H1 (cell line): ENCODE results near the gene P4HB. TPM values are rescaled to one million over a fixed set of nuclear protein-coding genes. Genes with fewer than 3 reads are reported as not detected.

Experiments
- CTCF ChIA-PET: fragments of 300-600 bp; sonication (Branson Sonifier 250); formaldehyde crosslinking; loops from one replicate; lab custom pipeline; 2021; ENCODE audit not compliant: partially characterized antibody; lab: Charles Lee
- POLR2A ChIA-PET: fragments of 300-600 bp; sonication (Branson Sonifier 250); formaldehyde crosslinking; loops from one replicate; lab custom pipeline; 2021; ENCODE audit warnings: inconsistent platforms; ENCODE audit not compliant: partially characterized antibody; lab: Charles Lee
- DNase-seq, 2 experiments: peaks; one replicate each; pipeline versions ENCODE4 v3.0.0 to v3.0.0-alpha.2; 2010 to 2022; ENCODE audit warnings: low spot score in 2 of 2, low read depth in 1 of 2, mixed read lengths in 1 of 2
- FAIRE-seq: peaks from 2 replicates; lab custom pipeline; 2011; peaks lifted over from hg19 to GRCh38; lab: Jason Lieb, UNC
- H2AFZ ChIP-seq: 2 replicates; pipeline ENCODE4 v1.8.1; 2012; ENCODE audit warnings: low read length, inconsistent platforms
- H2AK5ac ChIP-seq: 2 replicates; pipeline ENCODE4 v1.6.1; 2013; ENCODE audit warnings: low read depth, low read length
- H2BK120ac ChIP-seq: replicated peaks from 2 replicates; pipeline ENCODE3; 2013; ENCODE audit warnings: low read depth, low read length, inconsistent platforms
- H2BK12ac ChIP-seq: 2 replicates; pipeline ENCODE4 v1.6.1; 2013; ENCODE audit warnings: low read depth, low read length
- H2BK15ac ChIP-seq: 2 replicates; pipeline ENCODE4 v1.6.1; 2013; ENCODE audit warnings: low read length
- H2BK20ac ChIP-seq: 2 replicates; pipeline ENCODE4 v1.6.1; 2013; ENCODE audit warnings: low read length
- H2BK5ac ChIP-seq: 2 replicates; pipeline ENCODE4 v1.6.1; 2013; ENCODE audit warnings: low read depth, low read length
- H3K14ac ChIP-seq: 2 replicates; pipeline ENCODE4 v1.6.1; 2013; ENCODE audit warnings: inconsistent platforms; ENCODE audit not compliant: insufficient read length
- H3K18ac ChIP-seq: 2 replicates; pipeline ENCODE4 v1.6.1; 2013; ENCODE audit warnings: low read length; ENCODE audit errors: extremely low read depth
- H3K23ac ChIP-seq: 2 replicates; pipeline ENCODE4 v1.6.1; 2013; ENCODE audit warnings: inconsistent platforms; ENCODE audit not compliant: insufficient read length
- H3K23me2 ChIP-seq: 2 replicates; pipeline ENCODE4 v1.6.1; 2013; ENCODE audit warnings: low read depth, low read length
- H3K27ac ChIP-seq: 2 replicates; pipeline ENCODE4 v1.6.1; 2011; ENCODE audit warnings: low read depth, low read length, inconsistent platforms
- H3K27me3 ChIP-seq, 4 experiments: replicated peaks in 1 of 4; 1 replicate in 1 of 4; 2 replicates in 3 of 4; pipeline versions ENCODE4 v1.6.1 to v1.8.1; 2011 to 2013; ENCODE audit warnings: low read length in 3 of 4, mild to moderate bottlenecking in 3 of 4, inconsistent platforms in 2 of 4, mixed read lengths in 2 of 4, moderate library complexity in 1 of 4; ENCODE audit not compliant: control insufficient read depth in 3 of 4, insufficient read depth in 3 of 4; ENCODE audit errors: extremely low read depth in 1 of 4
- H3K36me3 ChIP-seq, 4 experiments: 2 replicates each; pipeline versions ENCODE4 v1.6.1 to v1.8.1; 2011 to 2013; ENCODE audit warnings: mild to moderate bottlenecking in 4 of 4, low read length in 3 of 4, moderate library complexity in 2 of 4, control low read depth in 1 of 4, inconsistent platforms in 1 of 4; ENCODE audit not compliant: insufficient read depth in 4 of 4, control insufficient read depth in 2 of 4
- H3K4ac ChIP-seq: replicated peaks from 2 replicates; pipeline ENCODE3; 2013; ENCODE audit warnings: low read length, low read depth, mixed read lengths, inconsistent platforms; ENCODE audit not compliant: insufficient read length
- H3K4me1 ChIP-seq, 4 experiments: replicated peaks in 1 of 4; 1 replicate in 1 of 4; 2 replicates in 3 of 4; pipeline versions ENCODE4 v1.6.1 to v1.8.1; 2011 to 2013; ENCODE audit warnings: low read length in 3 of 4, inconsistent platforms in 2 of 4, mixed read lengths in 1 of 4; ENCODE audit not compliant: insufficient read depth in 4 of 4, control insufficient read depth in 3 of 4
- H3K4me2 ChIP-seq, 2 experiments: 2 replicates each; pipeline versions ENCODE4 v1.6.1 to v1.8.1; 2011 to 2013; ENCODE audit warnings: low read depth in 2 of 2, low read length in 2 of 2, control low read depth in 1 of 2, inconsistent platforms in 1 of 2, mild to moderate bottlenecking in 1 of 2; ENCODE audit not compliant: insufficient read depth in 1 of 2
- H3K4me3 ChIP-seq, 4 experiments: fragments of 200-600, 300-600 bp in 1 of 4; sonication (generic), shearing (Covaris generic), sonication (Bioruptor Twin) in 1 of 4; 2 replicates each; pipeline versions ENCODE4 v1.5.1 to v1.8.1; 2011 to 2016; ENCODE audit warnings: low read length in 4 of 4, low read depth in 3 of 4, control low read depth in 2 of 4, inconsistent platforms in 2 of 4, mild to moderate bottlenecking in 2 of 4, mixed read lengths in 1 of 4, moderate library complexity in 1 of 4; ENCODE audit not compliant: insufficient read depth in 2 of 4; ENCODE audit errors: extremely low read depth in 1 of 4
- H3K56ac ChIP-seq: replicated peaks from 2 replicates; pipeline ENCODE3; 2013; ENCODE audit warnings: low read depth, mild to moderate bottlenecking, mixed read lengths, low read length, inconsistent platforms; ENCODE audit not compliant: insufficient read length
- H3K79me1 ChIP-seq: 2 replicates; pipeline ENCODE4 v1.6.1; 2013; ENCODE audit warnings: low read depth, low read length, control low read depth
- H3K79me2 ChIP-seq, 2 experiments: 2 replicates each; pipeline versions ENCODE4 v1.6.1 to v1.8.1; 2012 to 2013; ENCODE audit warnings: low read length in 2 of 2, mild to moderate bottlenecking in 2 of 2, inconsistent platforms in 1 of 2; ENCODE audit not compliant: insufficient read depth in 2 of 2, control insufficient read depth in 1 of 2
- H3K9ac ChIP-seq, 4 experiments: replicated peaks in 1 of 4; 1 replicate in 1 of 4; 2 replicates in 3 of 4; pipeline versions ENCODE4 v1.6.1 to v1.8.1; 2011 to 2013; ENCODE audit warnings: low read depth in 3 of 4, low read length in 3 of 4, control low read depth in 2 of 4, mild to moderate bottlenecking in 2 of 4, moderate library complexity in 2 of 4, inconsistent platforms in 1 of 4; ENCODE audit errors: extremely low read depth in 1 of 4
- H3K9me3 ChIP-seq, 2 experiments: 2 replicates each; pipeline versions ENCODE4 v1.6.1 to v1.8.1; 2012 to 2013; ENCODE audit warnings: mild to moderate bottlenecking in 2 of 2, moderate library complexity in 2 of 2, control low read depth in 1 of 2, inconsistent platforms in 1 of 2, low read depth in 1 of 2, low read length in 1 of 2, mixed read lengths in 1 of 2; ENCODE audit not compliant: insufficient read depth in 2 of 2
- H4K20me1 ChIP-seq, 2 experiments: replicated peaks in 1 of 2; 2 replicates each; pipeline versions ENCODE3 to v1.8.1; 2011 to 2013; ENCODE audit warnings: inconsistent platforms in 2 of 2, low read length in 2 of 2, mild to moderate bottlenecking in 1 of 2; ENCODE audit not compliant: insufficient read depth in 2 of 2, control insufficient read depth in 1 of 2
- H4K5ac ChIP-seq: 2 replicates; pipeline ENCODE4 v1.6.1; 2013; ENCODE audit warnings: low read length, low read depth, mixed read lengths, inconsistent platforms; ENCODE audit not compliant: insufficient read length
- H4K8ac ChIP-seq: 2 replicates; pipeline ENCODE4 v1.8.0; 2013; ENCODE audit warnings: mild to moderate bottlenecking, moderate library complexity, low read length, inconsistent platforms; ENCODE audit not compliant: insufficient read depth; ENCODE audit errors: extremely low read depth
- H4K91ac ChIP-seq: replicated peaks from 2 replicates; pipeline ENCODE3; 2013; ENCODE audit warnings: low read length, mixed read lengths, inconsistent platforms; ENCODE audit not compliant: insufficient read length
- EZH2 ChIP-seq: fragments of 200-600 bp; sonication (generic); IDR thresholded peaks from 2 replicates; pipeline ENCODE4 v1.7.1; 2012; ENCODE audit warnings: low read depth, mild to moderate bottlenecking, moderate library complexity, low read length, inconsistent platforms; ENCODE audit not compliant: severe bottlenecking
- JUN ChIP-seq: IDR thresholded peaks from 2 replicates; pipeline ENCODE4 v1.6.1; 2011; ENCODE audit warnings: low read depth, mild to moderate bottlenecking, improper control_type of control experiment, low read length
- MAFK ChIP-seq: IDR thresholded peaks from 2 replicates; pipeline ENCODE4 v1.6.1; 2012; ENCODE audit warnings: low read depth, mild to moderate bottlenecking, improper control_type of control experiment, low read length
- USF2 ChIP-seq: IDR thresholded peaks from 2 replicates; pipeline ENCODE4 v1.6.1; 2011; ENCODE audit warnings: low read length, improper control_type of control experiment
- WGBS, 2 experiments: shearing (Covaris generic) in 1 of 2; methylation state at CpG; one replicate each; pipeline versions ENCODE4 v1.1.6 to v1.1.7; 2013 to 2015; ENCODE audit warnings: low lambda C conversion rate in 2 of 2, mixed read lengths in 2 of 2, inconsistent platforms in 1 of 2, low coverage in 1 of 2, missing lambda C conversion rate in 1 of 2; ENCODE audit not compliant: insufficient replicate concordance in 2 of 2, insufficient coverage in 1 of 2, insufficient read length in 1 of 2; ENCODE audit errors: extremely low coverage in 1 of 2, missing lambda C conversion rate in 1 of 2; 5-methylcytosine and 5-hydroxymethylcytosine counted together
- polyA plus RNA-seq, 7 experiments: library from polyadenylated mRNA; depleted of rRNA in 3 of 7; stranded (reverse) in 5 of 7; unstranded in 2 of 7; fragments of >200 nt in 5 of 7; fragments of 200-250 nt in 2 of 7; gene quantifications; 1 replicate in 5 of 7; 2 replicates in 1 of 7; 4 replicates in 1 of 7; pipeline versions ENCODE4 v1.2.1 to v1.2.3, GENCODE V29; 2011 to 2013; ENCODE audit warnings: missing spikeins in 2 of 7, mixed read lengths in 2 of 7
- total RNA-seq: library from RNA; stranded (reverse); fragmentation: NEBNext Ultra II Directional; extraction: Animal tissue kit (Norgen Biotek cat#: 25700); gene quantifications from 2 replicates; pipeline ENCODE4 v1.2.1, GENCODE V29; 2021

Gene P4HB
- total and polyA plus RNA-seq, 2 of the 8 experiments (the other 6 are each of a cell fraction or from before 2014, with no cell fraction given): 41.4 to 379 TPM

- ChIA-PET POLR2A (interaction anchor here (1.0 to 8.7 kb wide), 7 partner anchors 8 to 87 kb away, joined by 3 to 135 read pairs (median 4); partner anchors contain the start of genes MAFG and SIRT7), CTCF (interaction anchor here (0.9 to 1.7 kb wide), 5 partner anchors 28 to 121 kb away, joined by 3 to 7 read pairs (median 3); no protein-coding TSS in a partner anchor)
- no peak overlapping the region for H2BK12ac ChIP-seq
- H2BK20ac ChIP-seq: no peak overlapping the region
- no peak overlapping the region for H2BK120ac ChIP-seq
- no peak overlapping the region for H2AK5ac ChIP-seq
- H3K4me2 ChIP-seq: no peak overlapping the region; a peak in 1 of 4 replicates
- peaks cover 6% of the 10 kb centered on the region; the same call in 1 of the 2 replicates for H3K23me2 ChIP-seq
- H3K4me3 ChIP-seq: no peak overlapping the region
- H4K5ac ChIP-seq: no peak overlapping the region
- H3K79me1 ChIP-seq: peaks cover 2% of the 10 kb centered on the region; the same call in 1 of the 2 replicates
- no peak overlapping the region for H3K4ac ChIP-seq
- no peak overlapping the region for H3K23ac ChIP-seq
- no peak overlapping the region for H4K91ac ChIP-seq
- no peak overlapping the region for H2AFZ ChIP-seq
- H2BK5ac ChIP-seq: no peak overlapping the region
- FAIRE-seq (no peak), DNase-seq (no peak)
- no peak overlapping the region for H3K18ac ChIP-seq
- no peaks in the 10 kb centered on the region for H3K9me3 ChIP-seq
- peaks cover 0 to 4% (median 2%) of the 10 kb centered on the region in 4 experiments; a peak in 2 of 7 replicates for H3K27me3 ChIP-seq
- H4K8ac ChIP-seq: peak overlapping the region; percentile 5; the same call in 1 of the 2 replicates
- H3K56ac ChIP-seq: no peak overlapping the region
- H3K27ac ChIP-seq: no peak overlapping the region
- H3K9ac ChIP-seq: no peak overlapping the region
- peaks cover 8 to 14% (median 12%) of the 10 kb centered on the region in 4 experiments for H3K36me3 ChIP-seq
- no peaks in the 10 kb centered on the region for H3K79me2 ChIP-seq
- no peak overlapping the region for H3K14ac ChIP-seq
- peaks cover 0 to 10% (median 5%) of the 10 kb centered on the region in 4 experiments; a peak in 3 of 7 replicates for H3K4me1 ChIP-seq
- no peak overlapping the region for H2BK15ac ChIP-seq
- H4K20me1 ChIP-seq: peaks cover 3 to 33% of the 10 kb centered on the region in 2 experiments
- WGBS, 2 experiments: 95% methylated on average over 12 of the region's 12 CpGs; no CpG with 5 or more reads in 1 of the 2 experiments
- TF ChIP-seq USF2 (no peak), JUN (no peak), MAFK (no peak), EZH2 (no peak)
Measured at GRCh38 chr17:81909231-81909630, 48.9 kb upstream of the P4HB start.
